Measurements from ENCODE around the gene EVL.

- TF ChIP-seq GATA3 (IDR thresholded peaks at IDR 0.05; ENCODE audit: low read depth, low read length), result no peak
- TF ChIP-seq GATA2 (IDR thresholded peaks at IDR 0.05; ENCODE audit: low read depth, low read length), result no peak
These were observed 10.7 kb upstream of the EVL start for GRCh38 chr14:100054316-100055075.
